CD4-positive, alpha-beta T cell treated with Interleukin-12 subunit alpha and Interleukin-12 subunit beta, for 1 hour (primary cell): ENCODE data around the gene EEF2K.
"Not testable (repeated sequence)": the region's sequence is repeated elsewhere in the genome, so short reads cannot be mapped to it uniquely, and the experiment has no call there.

Experiments
- DNase-seq: peaks from one replicate; pipeline ENCODE4 v3.0.0-alpha.2; 2020

Gene EEF2K

DNA sequence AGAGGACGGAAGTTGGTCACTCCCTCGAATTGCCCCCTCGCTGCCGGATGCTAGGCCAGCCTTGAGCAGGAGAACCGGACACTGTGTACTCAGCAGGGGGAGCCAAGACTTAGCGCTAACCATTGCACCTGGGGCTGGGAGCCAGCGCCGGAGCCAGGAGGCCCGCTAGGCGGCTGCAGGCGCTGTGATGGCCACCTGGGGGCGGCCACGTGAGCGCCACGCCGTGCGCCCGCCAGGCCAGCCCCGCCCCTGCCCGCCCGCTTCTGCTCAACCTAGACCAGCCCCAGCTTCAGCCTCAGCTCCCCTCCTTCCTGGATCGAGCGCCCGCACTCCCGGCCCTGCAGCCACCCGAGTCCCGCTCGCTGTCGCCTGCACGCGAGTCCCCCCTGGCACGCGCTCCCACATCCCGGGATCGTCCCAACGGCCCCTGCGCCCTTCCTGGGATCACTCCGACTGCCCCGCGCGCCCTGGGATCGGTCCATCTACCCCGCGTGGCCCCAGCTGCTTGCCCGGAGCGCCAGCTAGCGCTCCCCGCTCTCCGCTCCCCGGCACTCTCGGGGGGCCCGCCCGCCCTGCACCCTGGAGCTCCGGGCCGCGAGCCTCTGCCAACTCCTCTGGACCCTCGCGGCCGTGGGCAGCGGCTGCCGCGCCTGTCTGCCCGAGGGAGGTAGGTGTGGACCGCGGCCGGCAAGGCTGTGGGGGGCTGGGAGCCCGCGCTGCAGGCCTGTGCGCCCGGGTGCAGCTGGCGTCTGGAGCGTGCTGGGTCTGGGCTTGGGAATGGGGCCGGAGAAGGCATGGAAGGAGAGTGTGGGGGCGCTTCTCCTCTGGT is at the start of gene EEF2K:
Gene EEF2K (plus strand): TSS at position 266 of the 829 bp plus-strand sequence. CDS start 19,452 bp downstream, outside the sequence.
- DNase-seq, result peak; percentile 85

GRCh38 chr16:22161401-22161800 is 44.7 kb upstream of the EEF2K start:
- no peak for DNase-seq

- DNase-seq, result peak; percentile 48
These were observed 44.0 kb upstream of the EEF2K start, which contains the start of gene SDR42E2 for GRCh38 chr16:22161999-22162655. TSS of gene SDR42E2 (plus strand) at chr16:22162506. CDS start at chr16:22165583, 3,077 bp downstream.

GRCh38 chr16:22162656-22163009 is 43.4 kb upstream of the EEF2K start:
- DNase-seq, result no peak

- no peak for DNase-seq
These were observed 42.3 kb upstream of the EEF2K start for GRCh38 chr16:22163806-22164205.

DNA sequence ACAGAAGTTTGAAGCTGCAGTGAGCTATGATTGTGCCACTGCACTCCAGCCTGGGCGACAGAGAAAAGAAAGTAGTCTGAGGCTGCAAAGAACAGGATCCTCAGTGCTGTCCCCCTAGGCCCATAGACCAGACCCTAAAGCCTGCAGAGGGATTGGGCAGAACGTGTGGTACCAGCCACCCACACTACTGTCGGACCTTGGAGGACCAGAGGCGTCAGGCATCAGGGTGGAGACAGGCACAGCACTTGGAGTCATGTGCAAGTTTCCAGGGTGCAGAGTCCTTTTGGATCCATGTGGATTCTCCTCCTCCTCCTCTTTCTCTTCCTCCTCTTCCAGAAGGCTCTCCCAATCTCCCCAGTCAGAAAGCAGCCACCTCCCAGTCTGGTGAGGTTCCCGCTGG is 41.6 kb upstream of the EEF2K start:
- no peak for DNase-seq

GRCh38 chr16:22165508-22166285 is 40.4 kb upstream of the EEF2K start:
- no peak for DNase-seq

GRCh38 chr16:22171953-22172352 is 34.1 kb upstream of the EEF2K start:
- no peak for DNase-seq

GRCh38 chr16:22172642-22173041 is 33.4 kb upstream of the EEF2K start:
- DNase-seq, result not testable (repeated sequence)

GRCh38 chr16:22174642-22175041 is 31.4 kb upstream of the EEF2K start:
- no peak for DNase-seq

DNA sequence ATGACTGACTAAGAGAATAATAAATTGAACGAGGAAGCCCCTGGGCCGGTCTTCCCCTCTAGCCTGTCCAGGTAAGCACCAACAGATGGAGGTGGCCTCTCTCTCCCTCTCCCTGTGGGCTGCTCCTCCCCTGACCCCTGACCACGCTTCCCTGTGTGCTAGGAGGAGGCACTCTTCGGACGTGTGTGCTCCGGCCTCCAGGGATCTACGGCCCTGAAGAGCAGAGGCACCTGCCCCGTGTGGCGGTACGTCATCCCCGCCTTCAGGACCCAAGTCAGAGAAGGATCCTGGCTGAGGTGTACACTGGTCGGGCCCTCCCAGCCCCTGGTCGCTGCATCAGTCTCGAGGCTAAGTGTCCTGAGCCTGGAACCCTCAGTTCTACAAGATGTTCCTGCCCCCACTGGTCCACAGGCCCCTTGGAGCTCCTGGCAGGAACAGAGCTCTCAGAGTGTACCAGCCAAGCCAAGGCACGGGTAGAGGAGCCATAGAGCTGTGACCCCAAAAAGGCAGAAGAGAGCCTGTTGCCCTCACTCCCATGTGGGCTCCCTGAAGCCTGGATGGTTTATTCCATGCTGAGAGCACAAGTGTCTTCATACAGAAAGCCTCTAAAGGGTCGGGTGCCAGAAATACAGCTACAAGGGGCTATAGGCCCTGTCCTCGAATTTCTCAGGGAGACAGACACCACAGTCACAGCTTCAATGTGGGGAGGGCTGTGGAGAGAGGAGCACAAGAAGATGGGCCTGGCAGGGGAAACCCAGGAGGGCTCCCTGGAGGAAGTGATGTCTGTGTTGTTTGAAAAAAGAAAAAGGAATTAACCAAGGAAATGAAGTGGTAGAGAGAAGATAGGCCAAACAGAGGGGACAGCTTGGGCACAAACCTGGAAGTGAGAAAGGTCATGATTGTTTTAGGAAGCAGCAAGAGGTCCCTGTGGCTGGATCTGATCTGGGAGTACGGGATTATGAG is 27.8 kb upstream of the EEF2K start:
- DNase-seq, result no peak

- DNase-seq, result no peak
These were observed 24.7 kb upstream of the EEF2K start for GRCh38 chr16:22181426-22181825.

- DNase-seq, result no peak
These were observed 24.2 kb upstream of the EEF2K start for GRCh38 chr16:22181843-22182242.

GRCh38 chr16:22183335-22183734 is 22.7 kb upstream of the EEF2K start:
- DNase-seq, result no peak

DNA sequence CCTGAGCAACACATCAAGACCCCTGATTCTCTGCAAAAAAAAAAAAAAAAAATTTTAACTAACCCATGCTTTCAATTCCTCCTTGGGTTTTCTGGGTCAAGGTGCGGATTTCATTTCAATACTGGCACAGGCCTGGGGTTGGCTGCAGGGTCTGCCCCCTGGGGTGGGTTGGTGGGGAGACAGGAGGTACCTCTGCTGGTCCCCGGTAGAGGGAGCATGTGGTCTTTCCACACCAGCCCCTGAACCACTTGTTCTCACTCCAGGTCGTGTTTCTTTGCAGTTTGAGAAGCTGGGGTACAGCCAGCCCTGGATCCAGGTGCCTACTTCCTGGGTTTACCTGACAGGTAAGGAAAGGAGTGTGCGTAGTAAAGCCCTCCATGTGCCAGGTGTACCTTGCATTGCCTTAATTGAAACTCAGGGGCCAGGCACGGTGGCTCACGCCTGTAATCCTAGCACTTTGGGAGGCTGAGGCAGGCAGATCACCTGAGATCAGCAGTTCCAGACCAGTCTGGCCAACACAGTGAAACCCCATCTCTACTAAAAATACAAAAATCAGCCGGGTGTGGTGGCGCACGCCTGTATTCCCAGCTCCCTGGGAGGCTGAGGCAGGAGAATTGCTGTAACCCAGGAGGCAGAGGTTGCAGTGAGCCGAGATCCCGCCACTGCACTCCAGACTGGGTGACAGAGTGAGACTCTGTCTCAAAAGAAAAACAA is 22.0 kb upstream of the EEF2K start:
- peak; percentile 21 for DNase-seq

- no peak for DNase-seq
These were observed 21.5 kb upstream of the EEF2K start for GRCh38 chr16:22184615-22184968.

- no peak for DNase-seq
These were observed 19.6 kb upstream of the EEF2K start for GRCh38 chr16:22186517-22186916.

- no peak for DNase-seq
These were observed 17.8 kb upstream of the EEF2K start for GRCh38 chr16:22188267-22188594.

GRCh38 chr16:22188595-22189442 is 17.3 kb upstream of the EEF2K start:
- DNase-seq, result peak; percentile 84

DNA sequence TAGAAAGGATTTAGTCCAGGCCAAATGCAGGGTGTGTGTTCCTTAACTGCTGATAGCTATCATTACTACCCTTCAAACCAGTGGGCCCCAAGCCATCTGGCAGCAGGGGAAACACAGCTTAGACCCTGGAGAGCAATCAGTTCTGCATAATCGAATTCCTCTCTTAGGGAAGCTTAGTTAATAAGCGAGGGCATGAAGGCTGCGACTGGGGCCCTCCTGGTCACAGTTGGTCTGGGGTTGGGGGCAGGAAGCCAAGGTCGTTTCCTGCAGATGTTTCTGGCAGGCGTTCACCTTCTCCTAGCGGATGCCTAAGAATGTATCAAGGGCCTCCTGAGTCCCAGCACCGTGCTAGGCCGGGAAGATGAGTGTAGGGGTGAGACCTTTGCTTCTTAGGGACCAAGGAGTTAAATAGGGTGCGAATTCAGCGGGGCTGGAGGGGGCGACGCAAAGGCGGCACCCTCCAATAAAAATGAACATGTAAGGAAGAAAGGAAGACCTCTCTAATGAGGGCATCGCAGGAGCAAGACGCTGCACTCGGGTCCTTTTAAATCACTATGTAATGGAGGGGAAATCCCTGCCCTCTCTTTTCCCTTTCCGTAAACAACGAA is 16.5 kb upstream of the EEF2K start:
- DNase-seq, result no peak
